ENCODE measurements around the gene SLX4. TPM values are rescaled to one million over a fixed set of nuclear protein-coding genes. Genes with fewer than 3 reads are reported as not detected.
"Not testable (repeated sequence)": the region's sequence is repeated elsewhere in the genome, so short reads cannot be mapped to it uniquely, and the experiment has no call there.

SLX4 gene
- total RNA-seq, 1 experiment from 2014 or later, result 6.4 TPM

- DNase-seq (ENCODE audit: low spot score), result no peak
Measured at GRCh38 chr16:3640632-3641501, 29.5 kb upstream of the SLX4 start.

- no peak for DNase-seq (ENCODE audit: low spot score)
Measured at GRCh38 chr16:3640207-3640606, 28.8 kb upstream of the SLX4 start.

- DNase-seq (ENCODE audit: low spot score), result no peak
Measured at GRCh38 chr16:3638916-3639644, 27.7 kb upstream of the SLX4 start.

GRCh38 chr16:3637371-3637923 lies 26.0 kb upstream of the SLX4 start:
- DNase-seq (ENCODE audit: low spot score), result peak; percentile 62

DNA sequence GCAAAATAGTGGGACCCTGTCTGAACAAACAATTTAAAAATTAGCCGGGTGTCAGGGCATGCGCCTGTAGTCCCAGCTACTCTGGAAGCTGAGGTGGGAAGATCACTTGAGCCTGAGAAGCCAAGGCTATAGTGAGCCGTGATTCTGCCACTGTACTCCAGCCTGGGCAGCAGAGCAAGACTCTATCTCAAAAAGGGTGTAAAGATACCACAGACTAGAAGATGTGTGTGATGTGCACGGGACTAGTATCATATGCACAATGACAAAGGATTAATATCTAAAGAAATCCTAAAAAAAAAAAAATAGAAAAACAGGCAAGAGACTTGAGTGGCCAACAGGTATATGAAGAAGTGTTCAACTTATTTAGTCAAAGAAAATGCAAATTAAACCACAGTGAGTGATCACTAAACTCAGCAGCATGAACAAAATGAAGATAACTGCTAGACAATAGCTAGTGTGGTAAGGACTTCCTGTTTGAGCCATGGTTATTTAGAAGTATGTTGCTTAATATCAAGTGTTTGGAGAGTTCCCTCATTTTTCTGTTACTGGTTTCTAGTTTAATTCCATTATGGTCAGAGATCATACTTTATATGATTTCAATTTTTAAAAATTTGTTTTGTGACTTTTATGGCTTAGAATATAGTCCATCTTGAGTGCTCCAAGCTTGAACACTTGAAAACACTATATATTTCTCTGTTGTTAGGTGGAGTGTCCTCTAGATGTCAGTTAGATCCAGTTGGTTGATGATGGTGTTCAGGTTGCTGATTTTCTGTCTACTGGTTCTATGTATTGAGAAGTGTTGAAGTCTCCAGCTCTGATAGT lies 14.7 kb upstream of the SLX4 start:
- DNase-seq (ENCODE audit: low spot score), result no peak

DNA sequence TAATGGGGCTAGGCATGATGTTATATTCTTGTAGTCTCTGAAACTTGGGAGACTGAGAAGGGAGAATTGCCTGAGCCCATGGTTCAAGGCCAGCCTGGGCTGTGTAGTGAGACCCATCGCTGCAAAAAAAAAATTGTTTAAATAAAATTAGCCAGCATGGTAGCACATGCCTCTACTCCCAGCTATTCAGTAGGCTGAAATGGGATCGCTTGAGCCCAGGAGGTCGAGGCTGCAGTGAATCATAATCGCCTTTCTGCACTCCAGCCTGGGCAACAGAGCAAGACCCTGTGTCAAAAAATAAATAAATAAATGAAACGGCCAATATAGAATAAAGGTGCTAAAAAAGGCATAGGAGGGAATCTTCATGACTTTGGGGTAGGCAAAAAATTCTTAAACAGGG lies 13.9 kb upstream of the SLX4 start:
- no peak for DNase-seq (ENCODE audit: low spot score)

DNA sequence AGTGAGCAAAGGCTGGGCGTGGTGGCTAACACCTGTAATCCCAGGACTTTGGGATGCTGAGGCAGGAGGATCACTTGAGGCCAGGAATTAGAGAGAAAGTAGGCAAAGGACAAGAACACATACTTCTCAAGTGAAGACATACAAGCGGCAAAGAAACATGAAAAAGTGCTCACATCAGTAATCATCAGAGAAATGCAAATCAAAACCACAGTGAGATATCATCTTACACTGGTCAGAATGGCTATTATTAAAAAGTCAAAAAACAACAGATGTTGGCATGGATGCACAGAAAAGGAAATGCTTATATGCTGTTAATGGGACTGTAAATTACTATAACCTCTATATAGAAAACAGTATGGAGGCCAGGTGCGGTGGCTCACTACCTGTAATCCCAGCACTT lies 12.2 kb upstream of the SLX4 start:
- no peak for DNase-seq (ENCODE audit: low spot score)

GRCh38 chr16:3618769-3619141 lies 7.3 kb upstream of the SLX4 start:
- DNase-seq (ENCODE audit: low spot score), result no peak

DNA sequence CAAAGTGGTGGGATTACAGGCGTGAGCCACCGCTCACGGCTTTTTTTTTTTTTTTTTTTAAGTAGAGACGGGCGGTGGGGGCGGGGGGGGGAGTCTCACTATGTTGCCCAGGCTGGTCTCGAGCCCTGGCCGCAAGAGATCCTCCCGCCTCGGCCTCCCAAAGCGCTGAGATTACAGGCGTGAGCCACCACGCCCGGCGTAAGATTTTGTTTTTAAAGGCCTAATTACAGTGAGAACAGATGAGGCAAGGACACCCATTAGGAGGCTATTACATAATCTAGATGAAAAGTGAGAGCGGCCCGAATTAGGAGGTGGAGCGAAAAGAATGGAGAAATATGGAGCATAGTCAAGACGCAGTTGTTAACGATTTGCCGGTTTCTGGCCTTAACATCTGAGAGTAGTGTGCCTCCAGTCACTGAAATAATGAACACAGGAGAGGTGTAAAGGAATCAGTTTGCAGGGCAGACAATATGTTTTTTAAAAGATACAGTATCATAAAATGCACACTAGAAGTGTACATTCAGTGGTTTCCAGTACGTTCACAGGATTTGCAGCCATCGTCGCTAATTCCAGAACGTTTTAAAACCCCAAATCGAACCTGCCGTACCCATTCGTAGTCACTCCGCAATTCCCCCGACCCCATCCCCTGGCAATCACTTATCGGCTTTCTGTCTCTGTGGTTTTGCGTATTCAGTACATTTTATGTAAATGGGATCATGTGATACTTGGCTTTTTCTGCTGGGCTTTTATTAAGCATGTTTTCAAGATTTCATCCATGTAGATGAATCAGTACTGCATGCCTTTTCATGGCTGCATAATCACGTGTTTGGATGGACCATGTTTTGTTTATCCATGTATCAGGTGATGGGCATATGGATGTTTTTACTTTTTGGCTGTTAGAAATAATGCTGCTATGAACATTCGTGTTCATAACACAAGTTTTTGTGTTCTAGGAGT lies 1.4 kb upstream of the SLX4 start:
- DNase-seq (ENCODE audit: low spot score), result no peak

DNA sequence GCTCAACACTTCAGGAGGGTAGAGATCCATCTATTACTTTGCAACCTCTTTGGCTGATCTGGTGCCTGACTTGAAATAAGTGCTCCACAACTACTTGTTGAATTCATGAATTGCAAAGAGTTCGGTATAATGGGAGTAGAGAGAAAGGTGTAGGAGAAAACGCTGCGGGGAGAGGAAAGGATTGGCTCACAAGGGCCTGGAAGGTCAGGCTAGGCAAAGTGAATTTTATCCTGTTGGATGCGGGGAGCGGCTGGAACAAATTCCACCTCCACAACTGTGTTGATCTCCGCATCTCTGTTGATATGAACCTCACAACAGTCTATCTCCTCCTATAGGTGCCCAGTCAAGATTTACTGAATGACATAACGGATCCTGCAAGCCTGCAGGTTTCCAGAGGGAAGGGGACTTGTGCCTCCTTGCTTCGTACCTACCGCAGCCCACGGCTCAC lies 684 bp downstream of the SLX4 start:
- DNase-seq (ENCODE audit: low spot score), result peak; percentile 35

DNA sequence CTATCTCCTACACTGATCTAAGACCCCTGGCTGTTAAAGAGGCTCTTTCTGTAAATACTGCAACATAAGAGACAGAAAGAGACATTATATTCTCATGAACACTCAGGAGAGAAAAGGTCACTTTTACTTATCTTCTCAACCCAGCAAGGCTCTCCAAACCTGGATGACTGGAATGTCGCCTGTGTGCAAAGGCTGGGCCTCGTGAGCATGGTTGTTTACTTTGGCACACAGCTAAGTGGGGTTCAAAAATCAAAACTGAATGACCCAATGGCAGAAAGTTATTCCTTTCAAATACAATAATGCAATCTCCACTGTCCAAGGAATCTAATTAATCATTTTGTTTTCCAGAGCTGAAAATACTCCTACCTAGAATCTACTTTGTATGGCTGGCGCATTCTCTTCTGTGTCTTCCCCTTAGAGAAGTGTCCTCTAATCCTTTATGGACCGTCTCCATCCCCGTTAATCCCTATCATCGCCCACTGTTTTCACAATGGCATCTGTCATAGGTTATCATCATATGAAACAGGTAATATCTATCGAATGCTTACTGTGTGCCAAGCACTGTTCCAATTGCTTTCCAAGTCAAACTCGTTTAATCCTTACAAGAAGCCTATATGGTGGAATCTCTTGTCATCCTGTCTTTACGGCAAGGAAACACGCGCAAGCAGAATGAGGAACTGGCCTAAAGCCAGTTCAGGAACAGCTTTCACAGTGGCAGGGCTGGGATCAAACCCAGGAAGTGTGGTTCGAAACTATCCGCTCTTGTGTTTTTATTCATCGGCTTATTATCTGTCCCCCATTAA lies 1.3 kb downstream of the SLX4 start:
- no peak for DNase-seq (ENCODE audit: low spot score)

GRCh38 chr16:3608976-3609375 lies 2.4 kb downstream of the SLX4 start:
- not testable (repeated sequence) for DNase-seq (ENCODE audit: low spot score)

GRCh38 chr16:3608069-3608468 lies 3.3 kb downstream of the SLX4 start:
- DNase-seq (ENCODE audit: low spot score), result no peak

DNA sequence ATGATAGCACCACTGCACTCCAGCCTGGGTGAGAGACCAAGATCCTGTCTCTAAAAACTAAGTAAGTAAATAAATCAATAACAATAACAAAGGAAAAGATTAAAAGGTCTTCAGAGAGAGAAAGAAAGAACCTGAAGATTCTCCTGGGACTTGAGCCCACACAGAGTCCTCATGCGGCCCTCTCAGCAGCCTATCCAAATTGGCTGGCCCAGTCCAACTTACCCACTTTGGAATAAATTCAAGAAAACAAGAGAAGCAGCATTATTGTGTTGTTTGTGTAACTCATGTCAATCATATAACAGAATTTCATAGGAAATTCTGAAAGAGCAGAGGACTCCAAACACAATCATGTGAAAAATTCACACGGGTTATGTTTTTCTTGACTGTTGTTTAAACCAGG lies 3.8 kb downstream of the SLX4 start:
- DNase-seq (ENCODE audit: low spot score), result no peak

GRCh38 chr16:3607161-3607560 lies 4.2 kb downstream of the SLX4 start:
- DNase-seq (ENCODE audit: low spot score), result no peak

- no peak for DNase-seq (ENCODE audit: low spot score)
Measured at GRCh38 chr16:3606441-3606840, 5.0 kb downstream of the SLX4 start.

- no peak for DNase-seq (ENCODE audit: low spot score)
Measured at GRCh38 chr16:3602320-3602653, 9.1 kb downstream of the SLX4 start.

DNA sequence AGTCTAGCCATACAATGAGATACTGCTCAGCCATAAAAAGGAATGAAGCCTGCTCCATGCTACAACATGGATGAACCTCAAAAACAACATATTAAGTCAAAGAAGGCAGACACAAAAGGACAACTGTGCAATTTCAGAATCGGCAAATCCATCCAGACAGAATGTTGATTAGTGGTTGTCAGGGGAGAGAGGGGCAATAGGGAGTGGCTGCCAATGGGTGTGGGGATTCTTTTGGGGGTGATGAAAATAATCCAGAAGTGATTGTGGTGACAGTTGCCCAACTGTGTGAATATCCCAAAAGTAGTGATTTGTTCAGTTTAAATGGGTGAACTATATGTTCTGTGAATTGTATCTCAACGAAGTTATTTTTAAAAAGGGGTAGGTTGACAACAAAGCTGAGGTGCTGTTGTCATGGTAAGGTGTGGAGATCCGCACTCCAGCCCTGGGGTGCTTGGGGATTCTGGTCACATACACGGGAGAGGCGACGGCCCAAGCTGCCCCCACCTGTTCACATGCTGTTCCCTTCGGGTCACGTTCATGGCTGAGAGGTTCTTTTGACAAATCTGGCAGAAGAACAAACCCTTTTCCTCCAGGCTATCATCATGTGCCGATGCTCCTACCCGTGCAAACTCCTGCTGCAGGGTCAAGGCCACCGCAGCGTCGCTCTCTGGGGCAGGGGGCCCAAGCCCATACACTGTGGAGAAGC lies 9.6 kb downstream of the SLX4 start:
- DNase-seq (ENCODE audit: low spot score), result no peak

DNA sequence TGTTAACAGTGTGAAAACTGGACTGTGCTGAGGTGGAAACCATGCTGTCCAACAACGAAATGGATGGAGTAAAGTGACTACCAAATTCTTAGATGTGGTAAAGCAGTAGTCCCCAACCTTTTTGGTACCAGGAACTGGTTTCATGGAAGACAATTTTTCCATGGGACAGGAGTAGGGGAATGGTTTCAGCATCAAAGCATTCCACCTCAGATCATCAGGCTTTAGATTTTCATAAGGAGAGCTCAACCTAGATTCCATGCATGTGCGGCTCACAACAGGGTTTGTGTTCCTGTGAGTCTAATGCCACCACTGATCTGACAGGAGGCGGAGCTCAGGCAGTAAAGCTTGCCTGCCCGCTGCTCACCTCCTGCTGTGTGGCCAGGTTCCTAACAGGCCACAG lies 11.5 kb downstream of the SLX4 start:
- DNase-seq (ENCODE audit: low spot score), result no peak

Measured in HT-29 (cell line).